PC-3 (cell line): ENCODE measurements around the gene ANO4. TPM values are rescaled to one million over a fixed set of nuclear protein-coding genes. Genes with fewer than 3 reads are reported as not detected.

Experiments used
- ATAC-seq: fragments of 200-7000 bp; cut with Tn5 transposase; 2 replicates; pipeline ENCODE4 v1.9.1; 2020; ENCODE audit warnings: mild to moderate bottlenecking, moderate library complexity
- BruUV-seq: library from RNA; stranded (reverse); fragments of 400-500 nt; replicated peaks from 2 replicates; lab custom pipeline; 2021; lab: Mats Ljungman, UMichigan
- CTCF ChIA-PET: fragments of 300-600 bp; sonication (Branson Sonifier 250); formaldehyde crosslinking; loops from one replicate; lab custom pipeline; 2022; ENCODE audit warnings: antibody characterized with exemption; lab: Charles Lee
- POLR2A ChIA-PET: fragments of 300-600 bp; sonication (Branson Sonifier 250); formaldehyde crosslinking; loops from one replicate; lab custom pipeline; 2022; ENCODE audit warnings: antibody characterized with exemption; ENCODE audit not compliant: unreplicated experiment; lab: Charles Lee
- DNase-seq: peaks from one replicate; pipeline ENCODE4 v3.0.0-alpha.2; 2015
- H2AFZ ChIP-seq: fragments of 300-600 bp; sonication (generic); 2 replicates; pipeline ENCODE4 v1.6.0; 2016; ENCODE audit warnings: antibody characterized with exemption, low read length
- H3F3A ChIP-seq: fragments of 300-600 bp; sonication (generic); one replicate; pipeline ENCODE4 v1.6.0; 2017; ENCODE audit warnings: antibody characterized with exemption, low read length, control low read depth, mild to moderate bottlenecking; ENCODE audit not compliant: unreplicated experiment
- H3K27ac ChIP-seq: fragments of 300-600 bp; sonication (generic); 2 replicates; pipeline ENCODE4 v1.5.1; 2016; ENCODE audit warnings: mild to moderate bottlenecking, low read length
- H3K27me3 ChIP-seq: fragments of 300-600 bp; sonication (generic); 2 replicates; pipeline ENCODE4 v1.6.1; 2016; ENCODE audit warnings: low read length, mixed read lengths
- H3K36me3 ChIP-seq: fragments of 300-600 bp; sonication (generic); 2 replicates; pipeline ENCODE4 v1.6.1; 2016; ENCODE audit warnings: low read depth, mixed run types, low read length, mixed read lengths
- H3K4me1 ChIP-seq: fragments of 300-600 bp; sonication (generic); 2 replicates; pipeline ENCODE4 v1.5.1; 2016; ENCODE audit warnings: low read length; ENCODE audit not compliant: insufficient read depth
- H3K4me2 ChIP-seq: fragments of 300-600 bp; sonication (generic); 2 replicates; pipeline ENCODE4 v1.6.0; 2016; ENCODE audit warnings: low read length
- H3K4me3 ChIP-seq: fragments of 300-600 bp; sonication (generic); 2 replicates; pipeline ENCODE4 v1.5.1; 2016; ENCODE audit warnings: mild to moderate bottlenecking, low read length, mixed read lengths
- H3K79me2 ChIP-seq: fragments of 300-600 bp; sonication (generic); 2 replicates; pipeline ENCODE4 v1.6.1; 2017; ENCODE audit warnings: low read length, mixed read lengths
- H3K9ac ChIP-seq: fragments of 300-600 bp; sonication (generic); 2 replicates; pipeline ENCODE4 v1.6.0; 2016; ENCODE audit warnings: mild to moderate bottlenecking, low read length
- H3K9me2 ChIP-seq: fragments of 300-600 bp; sonication (generic); replicated peaks from 2 replicates; pipeline ENCODE4 v1.6.1; 2016; ENCODE audit warnings: mixed run types, low read length, mixed read lengths
- H3K9me3 ChIP-seq: fragments of 300-600 bp; sonication (generic); 2 replicates; pipeline ENCODE4 v1.6.1; 2016; ENCODE audit warnings: low read length, mixed read lengths
- H4K20me1 ChIP-seq: fragments of 300-600 bp; sonication (generic); 2 replicates; pipeline ENCODE4 v1.6.1; 2016; ENCODE audit warnings: low read length, mixed read lengths
- CTCF ChIP-seq: fragments of 300-600 bp; sonication (generic); conservative IDR thresholded peaks from 2 replicates; pipeline ENCODE4 v1.5.1; 2017; ENCODE audit warnings: antibody characterized with exemption, low read depth, mild to moderate bottlenecking, low read length
- EZH2 ChIP-seq: fragments of 300-600 bp; sonication (generic); IDR thresholded peaks from one replicate; pipeline ENCODE4 v1.6.1; 2017; ENCODE audit warnings: antibody characterized with exemption, mild to moderate bottlenecking, low read length; ENCODE audit not compliant: unreplicated experiment
- EZH2phosphoT487 ChIP-seq: fragments of 300-600 bp; sonication (generic); IDR thresholded peaks from 2 replicates; pipeline ENCODE4 v1.6.1; 2018; ENCODE audit warnings: mild to moderate bottlenecking, antibody characterized with exemption, low read length, borderline replicate concordance
- intact Hi-C: fragments of 100-400 bp; cut with micrococcal nuclease; formaldehyde crosslinking; loops from 2 replicates; pipeline ENCODE4 v1.9.0; 2023
- total RNA-seq: library from RNA; depleted of rRNA; stranded (reverse); fragments of >200 nt; gene quantifications from 2 replicates; pipeline ENCODE4 v1.2.3, GENCODE V29; 2014

The ANO4 gene
- total RNA-seq, 1 experiment from 2014 or later, result not detected

GRCh38 chr12:100867639-100868393 is 73.2 kb downstream of the ANO4 start:
- Histone ChIP-seq H3K9ac (no peak overlapping the region), H3K27ac (no peak overlapping the region), H3K79me2 (no peaks in the 10 kb centered on the region), H4K20me1 (no peaks in the 10 kb centered on the region), H3K4me3 (no peak overlapping the region), H3K9me2 (no peaks in the 10 kb centered on the region), H3K9me3 (no peaks in the 10 kb centered on the region), H3K4me2 (no peak overlapping the region), H3K4me1 (no peaks in the 10 kb centered on the region), H3K27me3 (no peaks in the 10 kb centered on the region), H3F3A (no peaks in the 10 kb centered on the region), H2AFZ (no peak overlapping the region), H3K36me3 (no peaks in the 10 kb centered on the region)
- POLR2A ChIA-PET, result no interaction called here
- DNase-seq (no peak), ATAC-seq (no peak)
- no peak for TF ChIP-seq CTCF
- BruUV-seq, result no TSS peak
- CTCF ChIA-PET, result no interaction called here
- intact Hi-C loops, result no loop called here

GRCh38 chr12:100868487-100868886 is 73.9 kb downstream of the ANO4 start:
- POLR2A ChIA-PET, result no interaction called here
- no peak overlapping the region for H3K27ac ChIP-seq
- H3K36me3 ChIP-seq, result no peaks in the 10 kb centered on the region
- no peak for TF ChIP-seq EZH2phosphoT487
- no peak for TF ChIP-seq EZH2
- TF ChIP-seq CTCF, result no peak
- no peaks in the 10 kb centered on the region for H4K20me1 ChIP-seq
- H3K79me2 ChIP-seq, result no peaks in the 10 kb centered on the region
- H3K4me2 ChIP-seq, result no peak overlapping the region
- CTCF ChIA-PET, result no interaction called here
- no peaks in the 10 kb centered on the region for H3K9me3 ChIP-seq
- H3F3A ChIP-seq, result no peaks in the 10 kb centered on the region
- H3K9me2 ChIP-seq, result no peaks in the 10 kb centered on the region
- no peak overlapping the region for H3K9ac ChIP-seq
- no peaks in the 10 kb centered on the region for H3K27me3 ChIP-seq
- no peak overlapping the region for H2AFZ ChIP-seq
- no TSS peak for BruUV-seq
- intact Hi-C loops, result no loop called here
- no peaks in the 10 kb centered on the region for H3K4me1 ChIP-seq
- no peak overlapping the region for H3K4me3 ChIP-seq
- DNase-seq, result peak; percentile 41
- ATAC-seq, result no peak

GRCh38 chr12:100871195-100871734 is 76.7 kb downstream of the ANO4 start:
- H3K4me3 ChIP-seq, result no peak overlapping the region
- CTCF ChIA-PET, result no interaction called here
- H3K27ac ChIP-seq, result no peak overlapping the region
- TF ChIP-seq EZH2 (no peak), EZH2phosphoT487 (no peak), CTCF (no peak)
- no peaks in the 10 kb centered on the region for H3K79me2 ChIP-seq
- no peak overlapping the region for H3K4me2 ChIP-seq
- H3K9me3 ChIP-seq, result no peaks in the 10 kb centered on the region
- intact Hi-C loops, result no loop called here
- no peak overlapping the region for H2AFZ ChIP-seq
- H4K20me1 ChIP-seq, result no peaks in the 10 kb centered on the region
- H3K9me2 ChIP-seq, result no peaks in the 10 kb centered on the region
- no TSS peak for BruUV-seq
- H3F3A ChIP-seq, result no peaks in the 10 kb centered on the region
- POLR2A ChIA-PET, result no interaction called here
- no peaks in the 10 kb centered on the region for H3K36me3 ChIP-seq
- no peaks in the 10 kb centered on the region for H3K4me1 ChIP-seq
- H3K27me3 ChIP-seq, result no peaks in the 10 kb centered on the region
- DNase-seq (no peak), ATAC-seq (no peak)
- no peak overlapping the region for H3K9ac ChIP-seq
